Measurements from ENCODE around the gene TIGAR.

GRCh38 chr12:4311776-4312175 is 9.2 kb upstream of the TIGAR start:
- TF ChIP-seq POLR2A (IDR thresholded peaks at IDR 0.05; ENCODE audit: low read length) (no peak), GATA1 (IDR thresholded peaks at IDR 0.05; ENCODE audit: low read depth, low read length) (no peak)
